SU-DHL-6 (cell line): Measurements from ENCODE around the gene FAM24A.

Experiments used
- H2AFZ ChIP-seq: fragments of 200-600 bp; sonication (generic); 2 replicates; pipeline ENCODE4 v1.6.1; 2014; ENCODE audit warnings: low read depth, mild to moderate bottlenecking, moderate library complexity, mixed read lengths, antibody characterized with exemption, low read length; ENCODE audit not compliant: severe bottlenecking
- H3F3A ChIP-seq: fragments of 200-600 bp; shearing (Covaris generic); 2 replicates; pipeline ENCODE4 v1.6.0; 2016; ENCODE audit warnings: antibody characterized with exemption, mild to moderate bottlenecking; ENCODE audit not compliant: insufficient read depth
- H3K27ac ChIP-seq: fragments of 200-600 bp; sonication (generic); 2 replicates; pipeline ENCODE4 v1.5.1; 2016; ENCODE audit warnings: low read depth, mild to moderate bottlenecking, low read length, moderate library complexity, mixed read lengths
- H3K27me3 ChIP-seq: fragments of 200-600 bp; sonication (generic), shearing (Covaris generic); 2 replicates; pipeline ENCODE4 v1.6.0; 2014; ENCODE audit warnings: mild to moderate bottlenecking, low read length
- H3K36me3 ChIP-seq: fragments of 200-600 bp; sonication (generic); 2 replicates; pipeline ENCODE4 v1.6.1; 2014; ENCODE audit warnings: mild to moderate bottlenecking, low read length, mixed read lengths
- H3K4me2 ChIP-seq: fragments of 300-600, 200-600 bp; shearing (Covaris generic), sonication (generic); 2 replicates; pipeline ENCODE4 v1.6.0; 2014; ENCODE audit warnings: low read length, low read depth, mild to moderate bottlenecking; ENCODE audit not compliant: poor library complexity, severe bottlenecking
- H3K4me3 ChIP-seq: fragments of 200-600 bp; sonication (generic); 2 replicates; pipeline ENCODE4 v1.5.1; 2014; ENCODE audit warnings: antibody characterized with exemption, low read length, mild to moderate bottlenecking, mixed read lengths; ENCODE audit not compliant: insufficient read depth, poor library complexity, severe bottlenecking
- H3K79me2 ChIP-seq: fragments of 200-600 bp; sonication (generic); 2 replicates; pipeline ENCODE4 v1.6.1; 2014; ENCODE audit warnings: mild to moderate bottlenecking, low read length, moderate library complexity; ENCODE audit not compliant: insufficient read depth
- H3K9ac ChIP-seq: fragments of 200-600 bp; sonication (generic); 2 replicates; pipeline ENCODE4 v1.7.0; 2014; ENCODE audit warnings: mild to moderate bottlenecking, low read length
- H3K9me2 ChIP-seq: fragments of 200-600 bp; sonication (generic); replicated peaks from 2 replicates; pipeline ENCODE4 v1.6.1; 2014; ENCODE audit warnings: low read length; ENCODE audit not compliant: insufficient read depth
- H3K9me3 ChIP-seq: fragments of 200-600 bp; sonication (generic); 2 replicates; pipeline ENCODE4 v1.6.1; 2014; ENCODE audit warnings: low read length, mixed read lengths; ENCODE audit not compliant: insufficient read depth
- H4K20me1 ChIP-seq: fragments of 200-600 bp; sonication (generic); 2 replicates; pipeline ENCODE4 v1.6.1; 2014; ENCODE audit warnings: low read depth, mild to moderate bottlenecking, antibody characterized with exemption, low read length, moderate library complexity, mixed read lengths
- EZH2phosphoT487 ChIP-seq: fragments of 200-600 bp; sonication (generic), shearing (Covaris generic); conservative IDR thresholded peaks from 2 replicates; pipeline ENCODE4 v1.6.1; 2018; ENCODE audit warnings: mild to moderate bottlenecking, antibody characterized with exemption, low read length, moderate library complexity, mixed read lengths
- TF ChIP-seq, protein P1 (sequence below): fragments of 200-600 bp; sonication (generic); IDR thresholded peaks from one replicate; pipeline ENCODE4 v1.5.1; 2017; ENCODE audit warnings: antibody characterized with exemption, mild to moderate bottlenecking, low read length, moderate library complexity; ENCODE audit not compliant: insufficient read depth, poor library complexity, severe bottlenecking

Gene FAM24A

DNA sequence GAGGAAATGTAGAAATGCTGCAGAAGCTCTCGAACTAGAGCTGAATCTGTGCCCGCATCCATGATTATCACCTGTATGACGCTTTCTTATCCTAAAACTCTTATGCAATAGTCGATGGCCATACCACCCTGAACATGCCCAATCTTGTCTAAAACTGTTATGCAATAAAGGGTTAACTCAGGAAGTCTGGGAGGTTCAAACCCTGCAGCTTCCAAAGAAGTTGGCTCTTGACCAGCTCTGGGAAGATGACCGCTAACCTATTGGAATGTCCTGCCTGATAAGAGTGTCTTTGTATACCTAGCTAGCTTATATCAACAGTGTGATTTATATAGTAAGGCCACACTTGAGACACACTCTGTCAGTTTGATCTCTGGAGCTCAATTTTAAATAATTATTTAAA, 47.1 kb downstream of the FAM24A start:
- Histone ChIP-seq H3K4me3 (no peak overlapping the region), H2AFZ (no peak overlapping the region), H4K20me1 (no peaks in the 10 kb centered on the region), H3K9me2 (no peaks in the 10 kb centered on the region), H3F3A (no peaks in the 10 kb centered on the region), H3K27me3 (no peaks in the 10 kb centered on the region), H3K4me2 (no peak overlapping the region), H3K36me3 (no peaks in the 10 kb centered on the region), H3K9ac (no peak overlapping the region), H3K27ac (no peak overlapping the region), H3K9me3 (no peaks in the 10 kb centered on the region), H3K79me2 (peaks cover 4% of the 10 kb centered on the region)
- no peak for TF ChIP-seq EZH2phosphoT487
- TF ChIP-seq, protein P1, sequence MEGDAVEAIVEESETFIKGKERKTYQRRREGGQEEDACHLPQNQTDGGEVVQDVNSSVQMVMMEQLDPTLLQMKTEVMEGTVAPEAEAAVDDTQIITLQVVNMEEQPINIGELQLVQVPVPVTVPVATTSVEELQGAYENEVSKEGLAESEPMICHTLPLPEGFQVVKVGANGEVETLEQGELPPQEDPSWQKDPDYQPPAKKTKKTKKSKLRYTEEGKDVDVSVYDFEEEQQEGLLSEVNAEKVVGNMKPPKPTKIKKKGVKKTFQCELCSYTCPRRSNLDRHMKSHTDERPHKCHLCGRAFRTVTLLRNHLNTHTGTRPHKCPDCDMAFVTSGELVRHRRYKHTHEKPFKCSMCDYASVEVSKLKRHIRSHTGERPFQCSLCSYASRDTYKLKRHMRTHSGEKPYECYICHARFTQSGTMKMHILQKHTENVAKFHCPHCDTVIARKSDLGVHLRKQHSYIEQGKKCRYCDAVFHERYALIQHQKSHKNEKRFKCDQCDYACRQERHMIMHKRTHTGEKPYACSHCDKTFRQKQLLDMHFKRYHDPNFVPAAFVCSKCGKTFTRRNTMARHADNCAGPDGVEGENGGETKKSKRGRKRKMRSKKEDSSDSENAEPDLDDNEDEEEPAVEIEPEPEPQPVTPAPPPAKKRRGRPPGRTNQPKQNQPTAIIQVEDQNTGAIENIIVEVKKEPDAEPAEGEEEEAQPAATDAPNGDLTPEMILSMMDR: no peak

DNA sequence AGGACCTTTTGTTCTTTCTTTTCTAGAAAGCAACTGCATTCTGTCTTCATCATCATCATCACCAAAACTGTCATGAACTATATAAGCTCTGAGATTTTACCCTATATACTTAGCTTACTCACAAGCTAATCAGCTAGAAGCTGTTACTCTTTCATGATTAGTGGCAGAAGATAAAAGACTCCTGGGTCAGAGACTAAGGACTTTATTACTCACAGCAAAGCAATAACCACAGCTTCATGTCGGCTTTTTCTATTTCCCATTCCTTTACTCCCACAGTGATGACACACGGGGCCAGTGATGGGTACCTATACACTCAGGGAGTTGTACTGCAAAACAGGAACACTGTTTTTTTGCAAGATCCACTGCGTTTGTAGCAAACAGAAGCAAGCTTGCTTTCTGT, 52.0 kb downstream of the FAM24A start:
- Histone ChIP-seq H2AFZ (no peak overlapping the region), H3K4me2 (no peak overlapping the region), H4K20me1 (no peaks in the 10 kb centered on the region), H3K79me2 (no peaks in the 10 kb centered on the region), H3K27ac (no peak overlapping the region), H3F3A (no peaks in the 10 kb centered on the region), H3K27me3 (no peaks in the 10 kb centered on the region), H3K9ac (no peak overlapping the region), H3K9me2 (no peaks in the 10 kb centered on the region), H3K9me3 (no peaks in the 10 kb centered on the region), H3K4me3 (no peak overlapping the region), H3K36me3 (no peaks in the 10 kb centered on the region)
- no peak for TF ChIP-seq EZH2phosphoT487
- TF ChIP-seq, protein P1: no peak
